Osteocyte (in vitro differentiated cells): Measurements from ENCODE around the gene SWT1. TPM values are rescaled to one million over a fixed set of nuclear protein-coding genes. Genes with fewer than 3 reads are reported as not detected.
A peak's percentile ranks its signal among the peaks of the same experiment; 100 is the strongest.
"Not testable (repeated sequence)": the region's sequence is repeated elsewhere in the genome, so short reads cannot be mapped to it uniquely, and the experiment has no call there.

Experiments
- DNase-seq: peaks from one replicate; pipeline ENCODE4 v3.0.0; 2021; ENCODE audit warnings: mixed read lengths; ENCODE audit not compliant: unreplicated experiment; ENCODE audit errors: extremely low spot score
- H3K27ac Mint-ChIP-seq: one replicate; pipeline ENCODE4 v1.8.0; 2021; ENCODE audit warnings: mild to moderate bottlenecking, mixed read lengths; ENCODE audit not compliant: unreplicated experiment
- H3K27me3 Mint-ChIP-seq: one replicate; pipeline ENCODE4 v1.8.0; 2021; ENCODE audit warnings: mixed read lengths; ENCODE audit not compliant: unreplicated experiment
- H3K36me3 Mint-ChIP-seq: one replicate; pipeline ENCODE4 v1.8.0; 2021; ENCODE audit warnings: mixed read lengths; ENCODE audit not compliant: unreplicated experiment
- H3K4me1 Mint-ChIP-seq: one replicate; pipeline ENCODE4 v1.8.0; 2021; ENCODE audit warnings: mixed read lengths; ENCODE audit not compliant: unreplicated experiment
- H3K4me3 Mint-ChIP-seq: one replicate; pipeline ENCODE4 v1.8.0; 2021; ENCODE audit warnings: mild to moderate bottlenecking, moderate library complexity, mixed read lengths; ENCODE audit not compliant: unreplicated experiment
- H3K9me3 Mint-ChIP-seq: one replicate; pipeline ENCODE4 v1.8.0; 2021; ENCODE audit warnings: mixed read lengths; ENCODE audit not compliant: unreplicated experiment
- CTCF ChIP-seq: fragments of 200-600 bp; sonication (generic); IDR thresholded peaks from 2 replicates; pipeline ENCODE4 v1.5.0; 2021; ENCODE audit warnings: antibody characterized with exemption, mild to moderate bottlenecking, moderate library complexity
- total RNA-seq: library from RNA; stranded (reverse); gene quantifications from 2 replicates; pipeline ENCODE4 v1.2.1, GENCODE V29; 2021

Gene SWT1
- total RNA-seq, 1 donor from 2014 or later: 7.6 TPM

- peaks cover 1% of the 10 kb centered on the region for H3K36me3 Mint-ChIP-seq
- H3K9me3 Mint-ChIP-seq: no peaks in the 10 kb centered on the region
- no peak for TF ChIP-seq CTCF
- H3K27ac Mint-ChIP-seq: peak within 1 kb of the TSS; percentile 97
- H3K4me3 Mint-ChIP-seq: peak within 1 kb of the TSS; percentile 95
- no peaks in the 10 kb centered on the region for H3K27me3 Mint-ChIP-seq
- peak; percentile 97 for DNase-seq
- peaks cover 49% of the 10 kb centered on the region for H3K4me1 Mint-ChIP-seq
These were observed 160.3 kb downstream of the SWT1 start, which contains the start of gene IVNS1ABP for GRCh38 chr1:185317034-185317885. Gene IVNS1ABP, minus strand, starts transcription at chr1:185317243. Its CDS starts 7,750 bp downstream, at chr1:185309493.

GRCh38 chr1:185317886-185318310 lies 160.9 kb downstream of the SWT1 start:
- Mint-ChIP-seq H3K4me1 (peaks cover 43% of the 10 kb centered on the region), H3K27me3 (no peaks in the 10 kb centered on the region), H3K27ac (peak overlapping the region; percentile 97), H3K9me3 (no peaks in the 10 kb centered on the region), H3K36me3 (peaks cover 1% of the 10 kb centered on the region), H3K4me3 (peak overlapping the region; percentile 95)
- no peak for TF ChIP-seq CTCF
- no peak for DNase-seq

GRCh38 chr1:185318431-185319138 lies 161.6 kb downstream of the SWT1 start:
- Mint-ChIP-seq H3K9me3 (no peaks in the 10 kb centered on the region), H3K27ac (peak overlapping the region; percentile 97), H3K4me1 (peaks cover 36% of the 10 kb centered on the region), H3K36me3 (peaks cover 1% of the 10 kb centered on the region), H3K27me3 (no peaks in the 10 kb centered on the region), H3K4me3 (peak overlapping the region; percentile 95)
- DNase-seq: no peak
- no peak for TF ChIP-seq CTCF

- TF ChIP-seq CTCF: no peak
- H3K36me3 Mint-ChIP-seq: peaks cover 1% of the 10 kb centered on the region
- H3K4me3 Mint-ChIP-seq: no peak overlapping the region
- H3K4me1 Mint-ChIP-seq: peaks cover 31% of the 10 kb centered on the region
- peak overlapping the region; percentile 76 for H3K27ac Mint-ChIP-seq
- DNase-seq: no peak
- no peaks in the 10 kb centered on the region for H3K9me3 Mint-ChIP-seq
- H3K27me3 Mint-ChIP-seq: no peaks in the 10 kb centered on the region
These were observed 162.1 kb downstream of the SWT1 start for GRCh38 chr1:185319139-185319475.

GRCh38 chr1:185321104-185321503 lies 164.1 kb downstream of the SWT1 start:
- not testable (repeated sequence) for H3K9me3 Mint-ChIP-seq, H3K27me3 Mint-ChIP-seq, DNase-seq, H3K36me3 Mint-ChIP-seq, H3K27ac Mint-ChIP-seq, H3K4me3 Mint-ChIP-seq
- H3K4me1 Mint-ChIP-seq: peaks cover 20% of the 10 kb centered on the region

- not testable (repeated sequence) for H3K9me3 Mint-ChIP-seq, H3K27me3 Mint-ChIP-seq, H3K27ac Mint-ChIP-seq, H3K36me3 Mint-ChIP-seq, DNase-seq, H3K4me3 Mint-ChIP-seq
- peaks cover 20% of the 10 kb centered on the region for H3K4me1 Mint-ChIP-seq
These were observed 164.8 kb downstream of the SWT1 start for GRCh38 chr1:185321653-185322221.
